GM23248 (cell line): ENCODE results near the gene SMC5. TPM values are rescaled to one million over a fixed set of nuclear protein-coding genes. Genes with fewer than 3 reads are reported as not detected.

Experiments used
- DNase-seq: peaks from one replicate; pipeline ENCODE4 v3.0.0-alpha.2; 2015
- H2AFZ ChIP-seq: fragments of 200-600 bp; sonication (generic); 2 replicates; pipeline ENCODE4 v1.6.1; 2016; ENCODE audit warnings: antibody characterized with exemption
- H3F3A ChIP-seq: fragments of 200-600 bp; sonication (generic); 2 replicates; pipeline ENCODE4 v1.6.1; 2016; ENCODE audit warnings: mild to moderate bottlenecking, antibody characterized with exemption, mixed run types; ENCODE audit not compliant: insufficient read depth
- H3K27ac ChIP-seq: fragments of 200-600 bp; sonication (generic); 2 replicates; pipeline ENCODE4 v1.5.1; 2016; ENCODE audit warnings: mild to moderate bottlenecking
- H3K27me3 ChIP-seq: fragments of 200-600 bp; sonication (generic); replicated peaks from 2 replicates; pipeline ENCODE4 v1.6.1; 2016; ENCODE audit warnings: mild to moderate bottlenecking; ENCODE audit not compliant: insufficient read depth
- H3K36me3 ChIP-seq: fragments of 200-600 bp; sonication (generic); 2 replicates; pipeline ENCODE4 v1.6.1; 2016; ENCODE audit warnings: low read depth, mild to moderate bottlenecking
- H3K4me1 ChIP-seq: fragments of 200-600 bp; sonication (generic); 2 replicates; pipeline ENCODE4 v1.6.1; 2016; ENCODE audit warnings: mild to moderate bottlenecking; ENCODE audit not compliant: insufficient read depth
- H3K4me2 ChIP-seq: fragments of 200-600 bp; sonication (generic); one replicate; pipeline ENCODE4 v1.6.1; 2016; ENCODE audit warnings: mild to moderate bottlenecking; ENCODE audit not compliant: unreplicated experiment
- H3K4me3 ChIP-seq: fragments of 200-600 bp; sonication (generic); 2 replicates; pipeline ENCODE4 v1.5.1; 2016; ENCODE audit warnings: mild to moderate bottlenecking
- H3K79me2 ChIP-seq: fragments of 200-600 bp; sonication (generic); 2 replicates; pipeline ENCODE4 v1.6.1; 2016; ENCODE audit warnings: mild to moderate bottlenecking; ENCODE audit not compliant: insufficient read depth
- H3K9ac ChIP-seq: fragments of 200-600 bp; sonication (generic); 2 replicates; pipeline ENCODE4 v1.6.1; 2016; ENCODE audit warnings: mild to moderate bottlenecking
- H3K9me2 ChIP-seq: fragments of 200-600 bp; sonication (generic); 2 replicates; pipeline ENCODE4 v1.6.1; 2016; ENCODE audit warnings: mixed run types, mild to moderate bottlenecking, moderate library complexity; ENCODE audit not compliant: insufficient read depth
- H3K9me3 ChIP-seq: fragments of 200-600 bp; sonication (generic); one replicate; pipeline ENCODE4 v1.6.1; 2017; ENCODE audit warnings: low read depth
- H4K20me1 ChIP-seq: fragments of 200-600 bp; sonication (generic); 2 replicates; pipeline ENCODE4 v1.6.0; 2016; ENCODE audit not compliant: insufficient read depth
- EZH2 ChIP-seq: fragments of 200-600 bp; sonication (generic); IDR thresholded peaks from 2 replicates; pipeline ENCODE4 v1.6.1; 2018; ENCODE audit warnings: antibody characterized with exemption, mild to moderate bottlenecking; ENCODE audit not compliant: insufficient read depth, poor library complexity, severe bottlenecking
- EZH2phosphoT487 ChIP-seq: fragments of 200-600 bp; sonication (generic); IDR thresholded peaks from 2 replicates; pipeline ENCODE4 v1.6.1; 2018; ENCODE audit warnings: antibody characterized with exemption, moderate library complexity, mild to moderate bottlenecking, low read depth; ENCODE audit not compliant: insufficient read depth
- WGBS, 2 experiments: methylation state at CpG; one replicate each; pipeline ENCODE4 v1.1.6; 2015 to 2017; ENCODE audit warnings: low lambda C conversion rate in 2 of 2, low coverage in 1 of 2; ENCODE audit errors: missing lambda C conversion rate in 2 of 2; 5-methylcytosine and 5-hydroxymethylcytosine counted together
- in situ Hi-C: fragments of 300-500 bp; cut with MboI; formaldehyde crosslinking; loops from 2 replicates; pipeline ENCODE4 v1.15.0; 2020
- polyA plus RNA-seq: library from polyadenylated mRNA; unstranded; fragments of >200 nt; fragmentation: Nextera tagmentation; extraction: Ambion mirVana; gene quantifications from 2 replicates; pipeline ENCODE4 v1.2.1, GENCODE V29; 2016
- total RNA-seq: library from RNA; depleted of rRNA; stranded (reverse); fragments of >200 nt; shearing (Covaris generic); gene quantifications from 2 replicates; pipeline ENCODE4 v1.2.3, GENCODE V29; 2014

The SMC5 gene
- total and polyA plus RNA-seq, 2 experiments from 2014 or later = 14.9 to 16.4 TPM

GRCh38 chr9:70303268-70303667 lies 44.5 kb downstream of the SMC5 start:
- Histone ChIP-seq H4K20me1 (no peaks in the 10 kb centered on the region), H3F3A (peaks cover 5% of the 10 kb centered on the region; the same call in 1 of the 2 replicates), H3K4me3 (0 out of 2 replicates have a peak overlapping the region, but pooled peaks have one; percentile 2), H3K9me3 (no peaks in the 10 kb centered on the region), H3K9ac (no peak overlapping the region), H3K79me2 (peaks cover 59% of the 10 kb centered on the region), H3K4me2 (no peak overlapping the region), H3K27ac (peak overlapping the region; percentile 35), H3K4me1 (peaks cover 11% of the 10 kb centered on the region; the same call in 1 of the 2 replicates), H2AFZ (no peak overlapping the region), H3K27me3 (no peaks in the 10 kb centered on the region), H3K36me3 (peaks cover 64% of the 10 kb centered on the region), H3K9me2 (no peaks in the 10 kb centered on the region)
- TF ChIP-seq EZH2phosphoT487 (no peak), EZH2 (no peak)
- peak; percentile 77 for DNase-seq
- 32 to 33% methylated on average over 5 of the region's 5 CpGs for WGBS, 2 experiments
- in situ Hi-C loops = no loop called here

- Histone ChIP-seq H3K27ac (no peak overlapping the region), H3K4me1 (peaks cover 11% of the 10 kb centered on the region; the same call in 1 of the 2 replicates), H4K20me1 (no peaks in the 10 kb centered on the region), H3F3A (peaks cover 5% of the 10 kb centered on the region; the same call in 1 of the 2 replicates), H3K27me3 (no peaks in the 10 kb centered on the region), H3K4me2 (no peak overlapping the region), H3K9me3 (no peaks in the 10 kb centered on the region), H3K4me3 (no peak overlapping the region), H3K9me2 (no peaks in the 10 kb centered on the region), H3K79me2 (peaks cover 50% of the 10 kb centered on the region), H3K9ac (no peak overlapping the region), H2AFZ (no peak overlapping the region), H3K36me3 (peaks cover 50% of the 10 kb centered on the region)
- in situ Hi-C loops = no loop called here
- TF ChIP-seq EZH2phosphoT487 = no peak
- TF ChIP-seq EZH2 = no peak
- DNase-seq = no peak
Measured at GRCh38 chr9:70304810-70305209, 46.0 kb downstream of the SMC5 start.

- Histone ChIP-seq H3K9me2 (no peaks in the 10 kb centered on the region), H3K27me3 (no peaks in the 10 kb centered on the region), H3K79me2 (peaks cover 21% of the 10 kb centered on the region; the same call in 1 of the 2 replicates), H3K9ac (peak overlapping the region; percentile 27; the same call in 1 of the 2 replicates), H3K27ac (peak overlapping the region; percentile 36), H3K9me3 (no peaks in the 10 kb centered on the region), H3K4me2 (peak overlapping the region; percentile 43), H2AFZ (no peak overlapping the region), H3K4me1 (peaks cover 13% of the 10 kb centered on the region), H3F3A (peaks cover 3% of the 10 kb centered on the region; the same call in 1 of the 2 replicates), H3K36me3 (peaks cover 52% of the 10 kb centered on the region), H4K20me1 (no peaks in the 10 kb centered on the region), H3K4me3 (no peak overlapping the region)
- in situ Hi-C loops = no loop called here
- TF ChIP-seq EZH2phosphoT487 (no peak), EZH2 (no peak)
- 29 to 40% methylated on average over 3 of the region's 3 CpGs for WGBS, 2 experiments
- DNase-seq = peak; percentile 75
Measured at GRCh38 chr9:70315389-70315788, 56.6 kb downstream of the SMC5 start.

GRCh38 chr9:70318002-70318401 lies 59.2 kb downstream of the SMC5 start:
- Histone ChIP-seq H3K9me3 (no peaks in the 10 kb centered on the region), H3K9ac (no peak overlapping the region), H3K4me2 (no peak overlapping the region), H3F3A (peaks cover 9% of the 10 kb centered on the region; the same call in 1 of the 2 replicates), H3K36me3 (peaks cover 61% of the 10 kb centered on the region), H4K20me1 (no peaks in the 10 kb centered on the region; the same call in 1 of the 2 replicates), H3K27me3 (no peaks in the 10 kb centered on the region), H3K27ac (no peak overlapping the region), H3K9me2 (no peaks in the 10 kb centered on the region), H3K4me3 (no peak overlapping the region), H2AFZ (no peak overlapping the region), H3K79me2 (peaks cover 7% of the 10 kb centered on the region; the same call in 1 of the 2 replicates), H3K4me1 (peaks cover 13% of the 10 kb centered on the region)
- 87 to 94% methylated on average over 6 of the region's 6 CpGs for WGBS, 2 experiments
- in situ Hi-C loops = no loop called here
- peak; percentile 21 for DNase-seq
- TF ChIP-seq EZH2 = no peak
- no peak for TF ChIP-seq EZH2phosphoT487
